Stimulated activated CD8-positive, alpha-beta memory T cell treated with anti-CD3 and anti-CD28 coated beads, Interleukin-12 subunit alpha, Interleukin-12 subunit beta, amount 100 ng/mL, for 4 hours (primary cell): ENCODE measurements around the gene S1PR4.
"Not testable (repeated sequence)": the region's sequence is repeated elsewhere in the genome, so short reads cannot be mapped to it uniquely, and the experiment has no call there.

Source experiments
- DNase-seq: peaks from one replicate; pipeline ENCODE4 v3.0.0-alpha.2; 2020; ENCODE audit warnings: low read depth

S1PR4 gene

GRCh38 chr19:3220576-3220975 is 42.0 kb downstream of the S1PR4 start:
- DNase-seq, result no peak

GRCh38 chr19:3221576-3221975 is 43.0 kb downstream of the S1PR4 start:
- DNase-seq, result not testable (repeated sequence)

- DNase-seq, result no peak
Observed at GRCh38 chr19:3222709-3223108, 44.1 kb downstream of the S1PR4 start.

GRCh38 chr19:3224346-3225168 is 46.0 kb downstream of the S1PR4 start, which contains the start of gene CELF5:
CELF5 (plus strand) TSS chr19:3224661; CDS start chr19:3224740, 79 bp downstream.
- peak; percentile 48 for DNase-seq

GRCh38 chr19:3225169-3225485 is 46.6 kb downstream of the S1PR4 start:
- no peak for DNase-seq

GRCh38 chr19:3225677-3226093 is 47.1 kb downstream of the S1PR4 start:
- no peak for DNase-seq

- no peak for DNase-seq
Observed at GRCh38 chr19:3227054-3227626, 48.6 kb downstream of the S1PR4 start.

GRCh38 chr19:3229346-3229743 is 50.8 kb downstream of the S1PR4 start:
- no peak for DNase-seq
